ENCODE measurements around the gene MGAT4B.

The MGAT4B gene

DNA sequence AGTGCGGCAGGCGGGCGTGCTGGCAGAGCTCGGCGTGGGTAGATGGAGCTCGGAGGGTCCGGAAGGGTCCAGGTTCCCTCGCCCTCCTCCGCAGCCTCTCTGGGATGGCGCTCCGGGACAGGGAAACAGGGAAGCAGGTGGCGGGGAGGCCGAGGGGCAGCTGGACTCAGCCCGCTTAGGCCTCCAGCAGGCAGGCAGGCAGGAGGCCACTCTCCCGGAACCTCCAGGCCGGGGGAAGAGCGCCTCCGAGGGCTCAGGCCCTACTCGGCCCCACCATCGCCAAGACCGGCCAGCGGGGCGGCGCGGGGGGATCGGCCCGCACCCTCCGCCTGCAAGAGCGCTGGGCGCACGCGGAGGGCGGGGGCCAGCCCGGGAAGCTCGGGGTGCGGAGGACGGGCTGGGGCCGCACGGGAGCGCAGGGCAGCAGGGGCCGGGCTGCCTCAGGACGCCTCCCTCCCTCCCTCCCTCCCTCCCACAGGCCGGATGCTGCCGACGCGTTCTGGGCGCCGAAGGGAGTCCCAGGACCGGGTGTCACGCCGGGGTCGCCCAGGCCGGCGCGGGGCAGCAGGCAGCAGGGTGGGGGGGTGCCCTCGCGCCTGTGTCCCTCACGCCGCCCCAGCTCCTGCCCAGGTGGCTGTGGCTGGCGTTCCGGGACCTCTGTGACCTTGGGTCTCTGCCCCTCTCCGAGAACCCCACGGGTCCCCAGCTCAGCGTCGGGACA lies 977 bp downstream of the MGAT4B start:
- no peak for DNase-seq

DNA sequence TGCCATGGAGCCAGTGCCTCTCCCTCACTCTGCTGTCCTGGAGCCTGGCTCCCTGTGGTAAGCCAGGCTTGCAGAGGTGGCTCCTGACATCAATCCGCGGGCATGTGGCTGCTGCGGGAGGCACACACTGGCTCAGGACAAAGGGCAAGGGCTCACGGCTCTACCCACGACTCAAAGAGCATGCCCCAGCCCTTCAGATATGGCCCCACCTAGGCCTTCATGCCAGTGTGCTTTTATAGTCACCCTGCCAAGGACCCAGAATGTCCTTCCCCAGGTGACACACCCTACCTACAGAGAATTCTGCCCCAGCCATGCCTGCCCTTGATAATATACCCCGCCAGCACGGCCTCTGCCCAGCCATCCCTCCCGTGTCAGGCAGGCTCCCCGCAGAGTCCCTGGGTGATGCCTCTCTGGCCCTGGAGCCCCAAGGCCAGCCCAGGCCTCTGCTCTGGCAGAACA lies 1.6 kb downstream of the MGAT4B start:
- DNase-seq, result no peak

GRCh38 chr5:179804555-179804947 lies 2.1 kb downstream of the MGAT4B start:
- no peak for DNase-seq

DNA sequence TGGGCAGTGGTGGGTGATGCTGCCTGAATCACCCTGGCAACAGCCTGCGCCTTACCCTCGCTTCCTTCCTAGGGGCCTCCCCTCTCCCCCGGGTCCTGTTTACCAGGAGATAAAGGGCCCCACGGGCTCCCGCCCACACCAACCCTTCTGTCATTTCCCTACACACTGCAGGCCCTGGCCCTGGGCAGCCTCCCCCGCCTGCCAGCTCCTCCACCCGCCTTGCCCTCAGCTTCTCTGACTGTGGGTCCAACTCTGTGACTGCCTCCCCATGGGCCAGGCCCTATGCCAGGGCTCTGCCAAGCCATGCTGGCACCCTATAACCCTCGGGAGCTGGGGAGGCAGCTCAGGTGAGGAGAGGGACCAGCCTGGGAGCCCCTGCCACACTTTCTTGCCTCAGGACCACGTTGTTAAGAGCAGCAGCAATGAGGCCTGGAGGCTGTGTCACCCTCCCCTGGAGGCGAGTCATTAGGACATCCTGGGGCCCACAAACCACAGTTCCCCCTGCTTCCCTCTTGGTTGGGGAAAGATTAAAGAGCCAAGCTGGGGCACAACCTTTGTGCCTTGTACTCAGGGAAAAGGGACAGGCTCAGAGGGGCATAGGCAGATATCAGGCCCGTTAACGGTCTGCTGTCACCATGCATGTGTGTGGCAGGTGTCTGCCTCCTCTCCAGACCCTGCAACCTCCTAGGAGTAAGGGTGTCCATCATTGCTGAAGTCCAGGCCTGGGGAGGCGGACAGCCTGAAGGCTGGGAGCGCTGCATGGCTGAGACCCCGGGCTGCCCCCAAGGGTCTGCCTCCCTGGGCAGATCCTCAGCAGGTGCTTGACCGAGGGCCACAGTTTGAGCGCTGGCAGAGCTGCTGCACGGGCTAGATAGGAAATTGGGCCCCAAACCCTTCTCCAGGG lies 2.8 kb downstream of the MGAT4B start:
- DNase-seq, result no peak

DNA sequence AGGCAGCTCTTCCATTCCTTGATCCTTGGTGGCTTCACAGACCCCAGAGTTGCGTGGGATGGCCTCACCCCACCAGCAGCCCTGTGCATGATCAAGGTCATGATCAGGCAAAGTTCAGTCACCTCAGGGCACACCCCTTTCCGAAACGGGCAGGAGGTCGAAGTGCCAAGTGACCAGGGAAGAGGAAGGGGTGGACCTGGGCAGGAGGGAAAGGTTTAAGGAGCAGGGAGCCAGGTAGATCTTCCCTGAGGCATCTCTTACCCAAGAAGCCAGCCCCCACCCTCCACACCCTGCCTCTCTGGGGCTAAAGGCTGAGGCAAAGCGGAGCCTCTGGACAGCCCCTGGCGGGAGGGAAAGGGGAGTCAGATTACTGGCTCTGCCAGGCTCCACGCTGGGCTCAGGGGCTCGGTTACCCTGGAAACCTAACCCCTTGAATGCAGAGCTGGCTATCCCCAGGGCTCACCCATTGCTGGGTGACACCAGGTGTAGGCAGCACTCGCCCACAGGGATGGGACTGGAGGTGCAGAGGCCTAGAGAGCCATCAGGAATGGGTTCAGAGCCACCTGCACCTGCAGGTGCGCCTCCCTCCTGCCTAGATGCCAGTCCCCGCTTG lies 3.6 kb downstream of the MGAT4B start:
- no peak for DNase-seq

DNA sequence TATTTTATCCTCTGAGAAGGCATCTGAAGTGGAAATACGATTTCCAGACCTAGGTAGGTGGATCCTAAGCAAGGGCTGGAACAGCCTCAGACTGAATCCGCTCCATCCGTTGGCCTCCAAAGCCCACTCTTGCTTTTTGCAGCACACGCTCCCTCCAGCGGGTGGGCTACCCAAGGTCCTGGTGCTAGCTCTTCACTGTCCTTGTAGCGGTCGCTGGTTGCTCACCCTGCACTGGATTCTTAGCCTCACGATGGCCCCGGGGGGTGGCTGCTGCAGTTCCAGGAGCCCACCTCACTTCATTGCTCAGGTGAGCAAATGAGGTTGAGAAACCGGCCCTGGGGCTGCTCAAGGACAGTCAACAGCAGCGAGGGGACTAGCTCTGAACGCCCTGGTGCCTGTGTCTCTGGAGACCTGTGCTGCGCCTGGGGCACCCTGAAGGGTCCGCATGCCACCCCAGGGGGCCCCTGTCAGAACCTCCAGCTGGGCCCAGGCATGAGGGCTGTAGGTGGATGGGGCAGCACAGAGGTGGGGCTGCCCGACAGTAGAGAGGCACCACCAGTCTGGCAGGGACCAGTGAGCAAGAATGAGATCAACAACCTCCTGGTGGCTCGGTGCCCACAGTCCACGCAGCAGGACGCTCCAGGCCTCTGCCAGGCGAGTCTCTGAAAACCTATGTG lies 4.3 kb downstream of the MGAT4B start:
- DNase-seq, result no peak

- DNase-seq, result no peak
Observed at GRCh38 chr5:179801304-179802206, 5.1 kb downstream of the MGAT4B start.

DNA sequence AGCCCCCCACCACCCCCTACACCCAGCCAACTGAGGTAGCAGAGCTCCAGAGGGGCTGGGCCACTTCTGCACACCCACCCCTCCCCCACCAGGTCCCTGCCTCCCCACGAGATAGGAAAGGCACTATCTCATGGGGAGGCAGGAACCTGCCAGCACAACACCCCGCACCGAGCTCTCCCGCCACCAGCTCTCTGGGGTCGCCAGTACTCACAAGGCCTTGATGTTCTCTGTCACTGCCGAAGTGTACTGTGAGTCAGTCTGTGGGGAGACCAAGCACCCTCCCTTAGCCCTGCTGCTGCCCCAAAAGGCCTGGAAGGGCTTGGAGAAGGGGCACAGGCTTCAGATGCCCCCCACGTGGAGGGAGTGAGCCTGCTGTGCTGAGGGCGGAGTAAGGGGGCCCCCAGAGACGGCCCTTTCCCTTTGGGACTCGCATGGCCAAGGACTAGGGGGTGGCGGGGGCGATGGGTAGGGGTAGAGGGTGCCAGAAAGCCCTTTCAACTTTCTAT lies 5.9 kb downstream of the MGAT4B start:
- no peak for DNase-seq

DNA sequence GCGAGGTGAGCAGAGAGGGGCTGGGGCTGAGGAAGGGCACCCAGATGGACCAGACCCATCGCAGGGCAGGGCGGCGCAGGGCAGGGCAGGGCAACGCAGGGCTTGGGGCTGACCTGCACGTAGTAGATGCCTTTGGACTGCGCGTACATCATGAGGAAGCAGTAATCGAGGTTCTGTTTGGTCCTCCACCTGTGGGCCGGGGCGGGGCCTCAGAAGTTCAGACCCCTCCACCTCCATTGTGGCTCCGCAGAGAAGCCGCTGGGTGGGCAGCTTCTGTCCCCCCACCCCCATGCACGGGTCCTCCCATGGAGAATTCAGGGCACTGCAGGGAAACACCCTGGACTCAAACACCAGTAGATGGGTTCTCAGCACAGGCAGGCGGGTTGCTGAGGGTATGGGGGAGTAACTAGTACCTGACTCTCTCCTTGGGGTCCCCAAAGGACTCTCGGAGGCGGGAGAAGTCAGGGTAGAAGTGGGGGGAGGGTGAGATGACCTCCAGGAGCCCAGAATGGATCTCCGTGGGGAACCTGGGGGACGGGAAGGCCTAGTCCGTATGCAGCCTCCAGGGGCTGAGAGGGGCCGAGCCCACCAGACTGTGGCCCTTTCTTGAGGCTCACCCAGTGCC lies 6.5 kb downstream of the MGAT4B start:
- no peak for DNase-seq

GRCh38 chr5:179799644-179799973 lies 7.1 kb downstream of the MGAT4B start:
- no peak for DNase-seq

- DNase-seq, result no peak
Observed at GRCh38 chr5:179798771-179799643, 7.7 kb downstream of the MGAT4B start.

DNA sequence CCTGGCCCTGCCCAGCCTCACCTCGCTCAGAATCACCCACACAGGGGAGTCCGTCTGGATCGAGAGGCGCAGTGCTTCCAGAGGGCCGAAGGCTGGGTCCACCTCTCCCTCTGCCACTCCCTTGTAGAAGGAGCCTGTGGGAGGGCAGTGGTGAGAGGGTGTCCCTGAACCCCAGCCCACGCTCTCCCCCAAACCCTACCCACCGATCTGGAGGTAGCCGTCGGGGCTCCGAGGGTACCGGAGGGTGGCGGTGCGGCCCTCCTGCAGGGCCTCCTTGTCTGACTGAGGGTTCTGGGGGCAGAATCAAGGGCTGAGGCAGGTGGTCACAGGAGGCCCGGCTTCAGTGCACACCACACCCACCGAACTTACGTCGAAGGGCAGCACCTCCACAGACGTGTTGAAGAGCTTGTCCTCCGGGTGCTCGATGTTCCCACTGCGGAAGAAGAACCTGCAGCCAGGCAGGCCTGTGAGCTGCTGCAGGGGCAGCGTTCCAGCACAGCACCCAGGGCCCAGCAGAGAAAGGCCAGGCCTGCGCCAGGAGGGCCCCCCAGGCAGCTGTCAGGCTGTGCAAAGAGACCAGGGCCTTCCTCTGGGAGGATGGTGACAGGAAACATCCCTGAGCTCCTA lies 8.4 kb downstream of the MGAT4B start:
- DNase-seq, result no peak

GRCh38 chr5:179797741-179798140 lies 8.9 kb downstream of the MGAT4B start:
- no peak for DNase-seq

- DNase-seq, result no peak
Observed at GRCh38 chr5:179796877-179797608, 9.6 kb downstream of the MGAT4B start.

GRCh38 chr5:179795863-179796833 lies 10.5 kb downstream of the MGAT4B start:
- DNase-seq, result peak; percentile 47

DNA sequence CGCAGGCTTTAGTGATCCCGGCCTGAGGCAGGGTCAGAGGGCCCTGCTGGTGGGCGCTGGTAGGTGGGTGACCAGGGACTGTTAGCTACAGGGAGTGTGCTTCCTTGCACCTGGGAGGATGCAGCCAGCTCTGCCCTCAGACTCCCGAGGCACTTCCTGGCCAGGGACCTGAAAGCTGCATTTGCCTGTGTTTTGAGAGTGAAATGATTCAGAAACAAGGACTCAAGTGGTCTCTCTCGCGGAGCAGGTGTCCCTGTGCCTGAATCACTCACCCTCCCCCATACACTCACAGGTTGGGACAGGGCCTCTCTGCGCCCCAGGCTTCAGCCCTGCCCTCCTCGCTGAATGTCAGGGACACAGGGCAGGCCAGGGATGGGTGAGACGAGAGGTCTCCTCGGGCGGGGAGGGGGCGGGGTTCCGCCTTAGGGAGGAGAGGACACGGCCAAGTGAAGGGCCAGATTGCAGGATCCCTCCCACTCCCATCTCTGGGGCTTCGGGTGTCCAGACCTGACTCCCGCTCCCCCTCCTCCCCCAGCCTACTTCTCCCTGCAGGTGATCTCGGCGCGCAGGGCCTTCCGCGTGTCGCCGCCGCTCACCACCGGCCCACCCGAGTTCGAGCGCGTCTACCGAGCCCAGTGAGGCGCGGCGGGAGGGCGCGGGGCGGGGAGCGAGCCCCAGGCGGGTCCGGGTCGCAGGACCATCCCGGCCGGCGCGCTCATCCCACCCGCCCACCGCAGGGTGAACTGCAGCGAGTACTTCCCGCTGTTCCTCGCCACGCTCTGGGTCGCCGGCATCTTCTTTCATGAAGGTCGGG lies 11.4 kb downstream of the MGAT4B start:
- no peak for DNase-seq

DNA sequence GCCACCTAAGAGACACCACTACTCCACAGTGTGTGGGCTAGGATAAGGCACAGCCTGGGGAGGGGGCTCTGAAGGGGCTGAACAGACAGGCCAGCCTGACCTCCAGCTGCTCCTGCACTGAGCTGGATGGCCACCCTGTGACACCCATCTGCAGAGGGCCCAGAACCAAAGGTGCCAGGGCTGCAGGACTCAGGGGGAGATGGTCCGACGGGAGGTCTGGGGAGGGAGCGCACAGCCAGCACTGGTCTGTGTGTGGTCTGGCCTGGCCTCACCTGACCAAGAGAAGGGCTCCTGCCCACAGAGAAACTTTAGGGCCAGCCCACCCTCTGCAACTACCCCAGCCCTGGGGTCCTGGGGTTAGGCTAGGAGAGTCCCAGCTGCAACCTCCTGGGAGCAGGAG lies 12.1 kb downstream of the MGAT4B start:
- no peak for DNase-seq
